ENCODE data around the gene PLA1A. TPM values are rescaled to one million over a fixed set of nuclear protein-coding genes. Genes with fewer than 3 reads are reported as not detected.
"Not testable (repeated sequence)": the region's sequence is repeated elsewhere in the genome, so short reads cannot be mapped to it uniquely, and the experiment has no call there.

The PLA1A gene
- polyA plus RNA-seq, 1 experiment: not detected

DNA sequence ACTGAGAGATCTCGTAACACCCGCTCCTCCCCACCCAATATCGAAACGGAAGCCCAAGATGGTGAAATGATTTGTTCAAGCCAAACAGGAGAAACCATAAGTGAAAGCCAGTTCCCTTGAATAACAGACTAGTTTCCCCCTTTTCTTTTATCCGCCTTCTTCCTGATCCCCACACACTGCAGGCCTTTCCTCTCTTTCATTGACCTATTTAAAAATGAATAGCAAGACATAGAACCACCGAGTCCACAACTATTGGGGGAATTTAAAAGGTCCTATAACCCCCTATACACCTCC is 79.9 kb downstream of the PLA1A start:
- ChIA-PET POLR2A (interaction anchor here (0.8 to 1.5 kb wide), 2 partner anchors 147 to 209 kb away, joined by 3 to 6 read pairs; no protein-coding TSS in a partner anchor), CTCF (interaction anchor here (1.6 to 2.1 kb wide), 2 partner anchors 12 to 151 kb away, joined by 5 read pairs; no protein-coding TSS in a partner anchor)
- peak overlapping the region; percentile 60 for H3K4me3 ChIP-seq (ENCODE audit: low read depth, low read length)
- no peak for TF ChIP-seq CTCF (IDR thresholded peaks at IDR 0.05; ENCODE audit: low read depth, low read length)
- no peaks in the 10 kb centered on the region for H3K27me3 ChIP-seq (ENCODE audit: control insufficient read depth, insufficient read depth, low read length)
- H3K9me3 ChIP-seq (ENCODE audit: control insufficient read depth, insufficient read depth, low read length): no peaks in the 10 kb centered on the region
- no peak for DNase-seq (ENCODE audit: low read depth, low spot score)
- H3K27ac ChIP-seq (ENCODE audit: low read depth, low read length): peak overlapping the region; percentile 53

- H3K9me3 ChIP-seq (ENCODE audit: control insufficient read depth, insufficient read depth, low read length); H3K27me3 ChIP-seq (ENCODE audit: control insufficient read depth, insufficient read depth, low read length); H3K27ac ChIP-seq (ENCODE audit: low read depth, low read length); POLR2A ChIA-PET; H3K4me3 ChIP-seq (ENCODE audit: low read depth, low read length); DNase-seq (ENCODE audit: low read depth, low spot score): not testable (repeated sequence)
- CTCF ChIA-PET: interaction anchor here (1.0 kb wide), 1 partner anchor 794 kb away, joined by 3 read pairs; no protein-coding TSS in a partner anchor
Measured at GRCh38 chr3:119678209-119678608, 80.5 kb downstream of the PLA1A start.

Other genes with a start within 250 kb of the PLA1A start
- gene TMEM39A, start 134.3 kb upstream of the PLA1A start, polyA plus RNA-seq (2011; rRNA removed): 34.3 TPM in 2 replicates
- 14.6 and 20.2 TPM in 2 replicates for gene POGLUT1, start 128.9 kb upstream of the PLA1A start, polyA plus RNA-seq (2011; rRNA removed)
- gene TIMMDC1, start 99.3 kb upstream of the PLA1A start, polyA plus RNA-seq (2011; rRNA removed): 73.1 and 97.4 TPM in 2 replicates
- gene CD80, start 38.3 kb upstream of the PLA1A start, polyA plus RNA-seq (2011; rRNA removed): not detected in 2 replicates
- gene ADPRH, start 18.4 kb upstream of the PLA1A start, polyA plus RNA-seq (2011; rRNA removed): 0.35 and 0.36 TPM in 2 replicates
- 0.38 and 0.43 TPM in 2 replicates for gene POPDC2, start 62.7 kb downstream of the PLA1A start, polyA plus RNA-seq (2011; rRNA removed)
- gene COX17, start 79.5 kb downstream of the PLA1A start, polyA plus RNA-seq (2011; rRNA removed): 19.2 and 20.0 TPM in 2 replicates
- gene CFAP91, start 105.1 kb downstream of the PLA1A start, polyA plus RNA-seq (2011; rRNA removed): not detected in 2 replicates
- gene NR1I2, start 184.2 kb downstream of the PLA1A start, polyA plus RNA-seq (2011; rRNA removed): not detected in 2 replicates

Measured in AG04450 (cell line).